PFSK-1 (cell line): ENCODE results near the gene GARS1.

Experiments used
- FOXP2 ChIP-seq: optimal IDR thresholded peaks from 2 replicates; pipeline ENCODE3; 2011; ENCODE audit warnings: borderline replicate concordance, control low read depth, inconsistent platforms; ENCODE audit not compliant: insufficient read depth; ENCODE audit errors: extremely low read length, extremely low read depth
- POLR2AphosphoS5 ChIP-seq: IDR thresholded peaks from 2 replicates; pipeline ENCODE4 v1.6.1; 2012; ENCODE audit warnings: low read depth, mild to moderate bottlenecking, control low read depth, low read length, moderate library complexity
- REST ChIP-seq, 2 experiments: IDR thresholded peaks; 2 replicates each; pipeline versions ENCODE4 v1.6.1 to v1.8.0; 2011 to 2012; ENCODE audit warnings: low read depth in 2 of 2, low read length in 2 of 2, control low read depth in 1 of 2, inconsistent platforms in 1 of 2, mild to moderate bottlenecking in 1 of 2, moderate library complexity in 1 of 2; ENCODE audit not compliant: insufficient read depth in 1 of 2
- SIN3A ChIP-seq: IDR thresholded peaks from 2 replicates; pipeline ENCODE4 v1.6.1; 2012; ENCODE audit warnings: mild to moderate bottlenecking, low read length, moderate library complexity, borderline replicate concordance; ENCODE audit not compliant: insufficient read depth
- TAF1 ChIP-seq: IDR thresholded peaks from 2 replicates; pipeline ENCODE4 v1.6.1; 2012; ENCODE audit warnings: low read length, control low read depth, borderline replicate concordance; ENCODE audit not compliant: insufficient read depth

Gene GARS1

GRCh38 chr7:30648744-30649540, 54.3 kb downstream of the GARS1 start:
- no peak for TF ChIP-seq REST (IDR thresholded peaks at IDR 0.05; ENCODE audit: insufficient read depth in 1 of 2, low read depth in 2 of 2, low read length in 2 of 2)
- TF ChIP-seq SIN3A, result no peak
- no peak for TF ChIP-seq TAF1
- TF ChIP-seq POLR2AphosphoS5, result no peak

- TF ChIP-seq FOXP2, result no peak
- no peak for TF ChIP-seq SIN3A
- no peak for TF ChIP-seq REST (IDR thresholded peaks at IDR 0.05; ENCODE audit: insufficient read depth in 1 of 2, low read depth in 2 of 2, low read length in 2 of 2)
- no peak for TF ChIP-seq TAF1
- TF ChIP-seq POLR2AphosphoS5, result no peak
Measured at GRCh38 chr7:30649717-30650420, 55.2 kb downstream of the GARS1 start.

- TF ChIP-seq FOXP2 (no peak), REST (IDR thresholded peaks at IDR 0.05; ENCODE audit: insufficient read depth in 1 of 2, low read depth in 2 of 2, low read length in 2 of 2) (no peak), SIN3A (no peak), POLR2AphosphoS5 (no peak), TAF1 (no peak)
Measured at GRCh38 chr7:30650421-30650808, 55.7 kb downstream of the GARS1 start.

GRCh38 chr7:30652132-30652531, 57.5 kb downstream of the GARS1 start:
- no peak for TF ChIP-seq SIN3A
- TF ChIP-seq POLR2AphosphoS5, result no peak
- no peak for TF ChIP-seq TAF1
- TF ChIP-seq FOXP2, result no peak
- TF ChIP-seq REST (IDR thresholded peaks at IDR 0.05; ENCODE audit: insufficient read depth in 1 of 2, low read depth in 2 of 2, low read length in 2 of 2), result no peak
